NCI-H226 (cell line): Measurements from ENCODE around the gene LAMP5.

ENCODE experiments used
- DNase-seq: peaks from one replicate; pipeline ENCODE4 v3.0.0-alpha.2; 2015

LAMP5 gene

DNA sequence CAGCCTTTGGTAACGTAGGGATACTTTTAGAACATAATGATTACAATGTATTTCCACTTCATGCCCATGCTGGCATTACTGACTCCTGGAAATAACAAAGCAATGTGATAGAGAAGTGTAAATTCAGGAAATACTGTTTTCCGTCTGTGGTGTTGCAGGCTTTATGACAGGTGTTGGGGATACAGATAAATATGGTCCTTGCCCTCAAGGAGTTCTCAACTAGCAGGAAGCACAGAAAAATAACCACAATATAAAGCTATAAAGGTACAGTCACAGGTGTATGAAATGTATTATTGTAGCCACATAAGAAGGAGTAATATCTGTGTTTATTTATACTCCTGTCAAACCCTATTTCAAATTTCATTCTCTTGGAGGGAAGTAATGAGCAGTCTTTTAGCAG lies 12.9 kb upstream of the LAMP5 start:
- DNase-seq, result no peak

GRCh38 chr20:9503526-9504245 lies 10.7 kb upstream of the LAMP5 start:
- DNase-seq, result no peak

- DNase-seq, result no peak
These were observed 8.0 kb upstream of the LAMP5 start for GRCh38 chr20:9506280-9506821.

DNA sequence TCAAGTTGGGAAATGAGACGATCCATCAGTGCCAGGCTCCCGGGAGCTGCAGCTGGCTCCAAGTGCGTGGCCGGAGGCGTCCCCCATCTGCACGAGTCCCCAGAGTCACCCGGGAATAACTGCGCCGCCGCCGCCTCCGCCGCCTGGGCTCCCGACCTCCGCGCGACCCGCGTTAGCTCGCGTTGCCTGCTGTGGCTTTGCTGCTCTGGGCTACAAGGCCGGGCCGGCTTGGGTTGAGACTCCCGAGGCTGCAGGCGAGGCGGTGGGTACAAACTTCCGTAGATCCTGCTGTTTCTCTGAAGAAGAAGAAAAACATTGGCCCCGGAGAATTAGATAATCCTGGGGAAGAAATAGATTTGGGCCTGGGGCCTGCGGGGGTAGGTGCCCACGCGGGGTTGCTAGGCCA lies 7.4 kb upstream of the LAMP5 start:
- no peak for DNase-seq

- no peak for DNase-seq
These were observed 6.7 kb upstream of the LAMP5 start for GRCh38 chr20:9507544-9508239.

- DNase-seq, result no peak
These were observed 6.1 kb upstream of the LAMP5 start for GRCh38 chr20:9508240-9508661.

DNA sequence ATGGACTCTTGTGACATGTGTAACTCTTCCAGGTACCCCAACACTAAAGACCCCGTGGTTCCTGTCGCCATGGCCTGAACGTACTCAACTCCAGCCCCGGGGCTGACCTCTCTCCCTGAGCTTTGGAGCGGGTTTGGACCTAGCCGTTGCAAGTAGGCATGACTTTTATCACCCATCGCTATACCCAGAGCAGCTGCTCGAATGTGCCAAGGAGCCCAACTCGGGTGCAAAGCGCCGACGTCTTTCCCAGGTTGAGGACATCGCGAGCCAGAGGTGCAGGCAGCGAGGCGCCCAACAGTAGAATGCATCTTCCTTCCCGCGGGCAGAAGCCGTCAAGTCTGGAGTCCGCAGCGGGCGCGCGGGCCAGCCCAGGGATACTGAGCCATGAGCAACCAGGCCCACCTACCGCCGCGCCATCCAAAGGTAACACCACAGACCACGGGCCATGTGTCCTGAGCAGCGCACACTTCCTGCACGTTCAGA lies 5.7 kb upstream of the LAMP5 start:
- no peak for DNase-seq

DNA sequence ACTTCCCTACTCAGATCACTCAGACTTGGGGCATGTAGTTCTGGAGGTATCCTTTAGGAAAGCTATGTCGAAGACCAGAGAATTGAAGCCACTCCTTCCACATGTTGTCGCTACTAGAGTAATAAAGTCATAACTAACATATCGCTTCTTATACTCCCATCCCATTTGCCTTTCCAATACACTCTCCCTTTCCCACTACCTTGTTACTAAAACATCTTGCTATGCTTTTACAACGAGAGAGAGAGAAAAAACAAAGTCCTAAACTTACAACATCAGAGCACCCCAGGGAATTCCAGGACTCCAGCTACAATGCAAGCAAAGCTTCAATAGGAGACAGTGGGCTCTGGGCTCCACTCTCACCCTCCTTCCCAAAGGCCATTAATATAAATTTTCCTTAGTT lies 5.1 kb upstream of the LAMP5 start:
- no peak for DNase-seq

- DNase-seq, result no peak
These were observed 3.5 kb upstream of the LAMP5 start for GRCh38 chr20:9510911-9511310.

DNA sequence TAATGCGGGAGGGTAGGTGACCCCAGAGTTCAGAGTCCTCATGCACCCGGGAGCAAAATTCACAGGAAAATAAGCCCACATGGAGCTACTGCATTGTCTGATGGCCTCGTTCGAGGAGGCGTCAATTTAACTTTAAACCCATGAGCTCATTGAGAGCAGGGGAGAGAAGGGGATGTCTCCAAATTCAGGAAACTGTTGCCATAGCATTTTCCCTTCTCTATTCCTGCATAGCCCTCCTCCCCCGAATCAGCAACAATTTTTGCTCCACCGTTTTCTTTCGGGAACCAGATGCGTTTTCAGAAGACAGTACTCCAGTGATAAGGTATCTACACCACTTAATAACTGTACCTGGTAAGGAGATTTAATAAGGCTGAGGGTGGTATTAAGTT lies 324 bp upstream of the LAMP5 start:
- no peak for DNase-seq

DNA sequence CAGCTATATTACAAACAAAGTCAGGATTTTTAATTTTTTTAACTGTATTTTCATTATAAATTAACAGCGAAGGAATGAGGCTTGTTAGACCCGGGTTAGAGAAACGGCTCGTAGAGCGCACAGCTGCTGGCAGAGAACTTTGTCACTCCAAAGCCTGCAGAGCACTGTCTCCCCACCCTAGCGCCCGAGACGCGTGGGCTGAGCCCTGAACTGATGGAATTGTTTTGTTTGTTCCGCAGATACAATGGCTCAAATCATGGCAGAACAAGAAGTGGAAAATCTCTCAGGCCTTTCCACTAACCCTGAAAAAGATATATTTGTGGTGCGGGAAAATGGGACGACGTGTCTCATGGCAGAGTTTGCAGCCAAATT lies 810 bp downstream of the LAMP5 start:
- no peak for DNase-seq

DNA sequence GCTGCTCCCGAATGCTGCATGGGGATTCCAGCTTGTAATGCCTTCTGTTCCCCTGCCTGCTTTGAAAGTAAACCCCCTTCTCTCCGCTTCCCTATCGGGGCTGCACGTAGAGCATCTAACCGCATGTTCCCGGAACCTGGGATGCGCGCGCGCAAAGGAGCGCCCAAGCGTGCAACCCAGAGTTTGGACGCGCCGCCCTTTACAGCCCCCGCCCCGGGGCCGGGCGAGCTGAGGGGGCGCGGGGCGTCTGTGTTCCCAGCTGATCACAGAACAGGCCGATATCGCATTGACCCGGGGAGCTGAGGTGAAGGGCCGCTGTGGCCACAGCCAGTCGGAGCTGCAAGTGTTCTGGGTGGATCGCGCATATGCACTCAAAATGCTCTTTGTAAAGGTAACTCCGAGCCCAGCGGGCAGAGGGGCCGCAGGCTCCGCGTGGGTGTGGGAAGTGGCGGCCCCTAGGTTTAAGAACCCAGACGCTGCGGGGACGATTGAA lies 1.4 kb downstream of the LAMP5 start:
- no peak for DNase-seq

GRCh38 chr20:9516234-9516871 lies 2.0 kb downstream of the LAMP5 start:
- no peak for DNase-seq

DNA sequence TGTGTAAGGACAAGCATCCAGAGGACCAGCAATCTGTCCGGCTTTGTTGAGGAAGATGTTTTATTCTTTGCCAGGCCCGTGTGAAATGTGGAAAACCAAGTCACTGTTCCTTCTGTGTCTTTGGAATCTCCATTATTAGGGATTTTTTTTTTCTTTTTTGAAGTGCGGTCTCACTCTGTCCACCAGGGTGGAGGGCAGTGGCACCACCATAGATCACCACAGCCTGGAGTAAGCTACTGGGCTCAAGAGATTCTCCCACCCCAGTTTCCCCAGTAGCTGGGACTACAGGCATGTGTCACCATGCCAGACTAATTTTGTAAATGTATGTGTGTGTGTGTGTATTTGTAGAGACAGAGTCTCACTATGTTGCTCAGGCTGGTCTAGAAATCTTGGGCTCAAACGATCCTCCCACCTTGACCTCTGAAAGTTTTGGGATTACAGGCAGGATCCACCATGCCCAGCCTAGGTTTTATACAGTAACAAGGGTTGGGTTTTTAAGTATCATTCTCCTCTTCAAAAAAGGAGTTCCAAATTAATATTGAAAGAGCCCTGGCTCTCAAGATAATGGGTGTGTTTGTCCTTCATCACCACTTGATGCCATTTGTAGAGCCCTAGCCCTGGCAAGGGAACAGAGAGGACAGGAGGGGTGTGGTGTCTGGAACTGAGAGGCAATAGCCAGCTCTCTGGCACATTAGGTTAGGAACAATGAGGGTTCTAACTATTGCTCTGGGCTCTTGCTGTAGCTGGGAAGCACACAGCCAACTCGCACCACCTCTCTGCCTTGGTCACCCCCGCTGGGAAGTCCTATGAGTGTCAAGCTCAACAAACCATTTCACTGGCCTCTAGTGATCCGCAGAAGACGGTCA lies 3.1 kb downstream of the LAMP5 start:
- DNase-seq, result no peak

GRCh38 chr20:9518576-9519175 lies 4.3 kb downstream of the LAMP5 start:
- DNase-seq, result no peak

DNA sequence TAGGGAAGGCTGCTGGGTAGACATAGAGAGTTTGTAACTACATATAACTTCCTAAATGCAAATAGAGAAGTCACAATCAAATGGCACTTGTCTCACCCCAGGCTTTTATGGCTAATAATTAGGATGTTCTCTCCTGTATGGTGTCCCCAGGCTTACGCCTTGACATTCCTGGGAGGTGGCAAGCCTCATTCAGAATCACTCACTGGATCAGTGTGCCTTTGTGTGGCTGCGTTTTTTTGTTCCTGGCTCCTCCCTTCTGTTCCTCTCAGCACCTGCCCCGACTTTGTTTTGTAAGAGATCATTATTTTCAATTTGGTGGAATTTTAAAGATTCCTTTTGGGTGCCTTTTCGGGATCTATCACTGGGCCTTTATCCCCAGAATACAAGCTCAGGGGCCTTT lies 5.7 kb downstream of the LAMP5 start:
- DNase-seq, result no peak

DNA sequence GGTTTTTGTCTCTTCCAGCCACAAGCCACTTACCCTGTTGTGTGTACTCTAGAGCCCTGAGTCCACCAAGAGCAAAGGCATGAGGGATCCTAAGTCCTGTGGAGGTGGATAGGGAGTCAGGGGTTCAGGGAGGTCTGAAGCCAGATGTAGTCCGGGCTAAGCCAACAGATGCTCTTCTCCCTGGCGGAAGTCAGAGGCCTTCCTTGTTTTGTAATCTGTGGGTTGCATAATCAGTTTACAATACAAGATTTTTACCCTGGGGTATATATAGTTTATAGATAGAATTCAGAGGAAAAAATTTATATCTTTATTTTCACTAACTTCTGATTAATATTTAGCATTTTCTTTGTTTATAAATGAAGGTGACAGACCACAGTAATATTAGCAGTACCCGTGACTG lies 9.2 kb downstream of the LAMP5 start:
- no peak for DNase-seq

- no peak for DNase-seq
These were observed 17.2 kb downstream of the LAMP5 start for GRCh38 chr20:9531581-9531980.

- no peak for DNase-seq
These were observed 17.9 kb downstream of the LAMP5 start for GRCh38 chr20:9532069-9532838.

GRCh38 chr20:9534025-9534424 lies 19.6 kb downstream of the LAMP5 start:
- no peak for DNase-seq

DNA sequence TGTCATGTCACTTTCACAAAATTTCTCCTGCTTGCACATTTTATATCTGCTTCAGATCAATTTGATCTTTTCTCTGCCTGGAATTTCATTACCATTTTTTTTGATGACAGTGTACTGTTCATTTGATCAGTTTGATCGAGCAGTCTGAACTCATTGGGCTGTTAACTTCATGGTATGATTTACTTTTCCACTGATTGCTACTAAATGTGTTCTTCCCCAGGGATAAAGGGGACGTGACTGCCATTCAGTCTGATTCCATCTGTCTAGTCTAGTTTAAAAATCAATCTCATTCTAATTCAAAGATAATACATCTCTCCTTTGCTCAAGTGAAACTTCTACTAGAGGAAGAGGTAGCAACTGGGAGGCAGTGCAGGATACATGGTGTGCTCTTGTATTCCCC lies 21.1 kb downstream of the LAMP5 start:
- DNase-seq, result no peak
